Activated B cell treated with CpG ODN at 0.5 μM for 24 hours (primary cell): ENCODE measurements around the gene MYH7. TPM values are rescaled to one million over a fixed set of nuclear protein-coding genes. Genes with fewer than 3 reads are reported as not detected.
"Not testable (repeated sequence)": the region's sequence is repeated elsewhere in the genome, so short reads cannot be mapped to it uniquely, and the experiment has no call there.

Experiments
- ATAC-seq: fragments of 200-7000 bp; cut with Tn5 transposase; one replicate; pipeline ENCODE4 v1.10.0; 2021; ENCODE audit warnings: low read depth, mild to moderate bottlenecking, moderate library complexity
- CTCF ChIA-PET: fragments of 350-600 bp; sonication (Branson Sonifier 250); formaldehyde crosslinking; loops from one replicate; lab custom pipeline; 2021; ENCODE audit warnings: antibody characterized with exemption; lab: Charles Lee
- POLR2A ChIA-PET: fragments of 350-600 bp; sonication (Branson Sonifier 250); formaldehyde crosslinking; loops from one replicate; lab custom pipeline; 2021; ENCODE audit warnings: antibody characterized with exemption; lab: Charles Lee
- DNase-seq: peaks from one replicate; pipeline ENCODE4 v3.0.0; 2022
- H3K27ac Mint-ChIP-seq: one replicate; pipeline ENCODE4 v1.8.0; 2020; ENCODE audit warnings: mixed read lengths
- H3K27me3 Mint-ChIP-seq: one replicate; pipeline ENCODE4 v1.8.0; 2021; ENCODE audit warnings: mixed read lengths
- H3K36me3 Mint-ChIP-seq: one replicate; pipeline ENCODE4 v1.8.0; 2021; ENCODE audit warnings: low read depth, mixed read lengths
- H3K4me1 Mint-ChIP-seq: one replicate; pipeline ENCODE4 v1.8.0; 2021; ENCODE audit warnings: mixed read lengths
- H3K4me3 Mint-ChIP-seq: one replicate; pipeline ENCODE4 v1.8.0; 2020; ENCODE audit warnings: mild to moderate bottlenecking, mixed read lengths
- H3K9me3 Mint-ChIP-seq: one replicate; pipeline ENCODE4 v1.8.0; 2020; ENCODE audit warnings: mixed read lengths
- intact Hi-C: fragments of 100-400 bp; cut with micrococcal nuclease; formaldehyde crosslinking; loops from one replicate; pipeline ENCODE4 v1.15.1; 2024
- total RNA-seq: library from RNA; stranded (reverse); gene quantifications from 2 replicates; pipeline ENCODE4 v1.2.3, GENCODE V29; 2022
- TF ChIP-seq, protein P1 (sequence below): fragments of 200-600 bp; IDR thresholded peaks from one replicate; pipeline ENCODE4 v1.8.0; 2022; ENCODE audit warnings: antibody characterized with exemption, mild to moderate bottlenecking

Gene MYH7
- total RNA-seq, 1 donor from 2014 or later = not detected

GRCh38 chr14:23457587-23458445 is 22.4 kb upstream of the MYH7 start:
- Mint-ChIP-seq H3K27ac (no peak overlapping the region), H3K4me1 (no peaks in the 10 kb centered on the region), H3K36me3 (no peaks in the 10 kb centered on the region), H3K4me3 (no peak overlapping the region), H3K27me3 (peaks cover 41% of the 10 kb centered on the region), H3K9me3 (no peaks in the 10 kb centered on the region)
- ATAC-seq (no peak), DNase-seq (no peak)
- ChIA-PET POLR2A (no interaction called here), CTCF (no interaction called here)
- intact Hi-C loops = no loop called here
- TF ChIP-seq, protein P1, sequence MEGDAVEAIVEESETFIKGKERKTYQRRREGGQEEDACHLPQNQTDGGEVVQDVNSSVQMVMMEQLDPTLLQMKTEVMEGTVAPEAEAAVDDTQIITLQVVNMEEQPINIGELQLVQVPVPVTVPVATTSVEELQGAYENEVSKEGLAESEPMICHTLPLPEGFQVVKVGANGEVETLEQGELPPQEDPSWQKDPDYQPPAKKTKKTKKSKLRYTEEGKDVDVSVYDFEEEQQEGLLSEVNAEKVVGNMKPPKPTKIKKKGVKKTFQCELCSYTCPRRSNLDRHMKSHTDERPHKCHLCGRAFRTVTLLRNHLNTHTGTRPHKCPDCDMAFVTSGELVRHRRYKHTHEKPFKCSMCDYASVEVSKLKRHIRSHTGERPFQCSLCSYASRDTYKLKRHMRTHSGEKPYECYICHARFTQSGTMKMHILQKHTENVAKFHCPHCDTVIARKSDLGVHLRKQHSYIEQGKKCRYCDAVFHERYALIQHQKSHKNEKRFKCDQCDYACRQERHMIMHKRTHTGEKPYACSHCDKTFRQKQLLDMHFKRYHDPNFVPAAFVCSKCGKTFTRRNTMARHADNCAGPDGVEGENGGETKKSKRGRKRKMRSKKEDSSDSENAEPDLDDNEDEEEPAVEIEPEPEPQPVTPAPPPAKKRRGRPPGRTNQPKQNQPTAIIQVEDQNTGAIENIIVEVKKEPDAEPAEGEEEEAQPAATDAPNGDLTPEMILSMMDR = no peak

DNA sequence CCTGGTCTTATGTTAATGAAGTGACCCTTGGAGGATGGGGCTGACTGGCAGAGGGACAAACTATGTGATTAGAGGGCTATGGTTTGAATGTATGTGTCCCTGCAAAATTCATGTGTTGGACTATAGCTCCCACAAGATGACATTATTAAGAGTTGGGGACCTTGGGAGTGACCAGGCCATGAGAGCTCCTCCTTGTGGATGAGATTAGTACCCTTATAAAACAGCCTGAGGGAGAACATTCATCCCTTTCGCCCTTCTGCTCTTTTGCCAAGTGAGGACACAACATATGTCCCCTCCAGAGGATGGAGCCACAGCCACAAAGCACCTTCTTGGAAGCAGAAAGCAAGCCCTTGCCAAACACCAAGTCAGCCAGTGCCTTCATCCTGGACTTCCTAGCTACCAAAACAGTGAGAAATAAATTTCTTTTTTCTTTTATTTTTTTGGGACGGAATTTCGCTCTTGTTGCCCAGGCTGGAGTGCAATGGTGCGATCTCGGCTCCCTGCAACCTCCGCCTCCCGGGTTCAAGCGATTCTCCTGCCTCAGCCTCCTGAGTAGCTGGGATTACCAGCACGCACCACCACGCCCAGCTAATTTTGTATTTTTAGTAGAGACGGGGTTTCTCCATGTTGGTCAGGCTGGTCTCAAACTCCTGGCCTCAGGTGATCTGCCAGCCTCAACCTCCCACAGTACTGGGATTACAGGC is 21.6 kb upstream of the MYH7 start:
- H3K9me3 Mint-ChIP-seq, H3K27ac Mint-ChIP-seq, H3K4me1 Mint-ChIP-seq, H3K36me3 Mint-ChIP-seq, H3K4me3 Mint-ChIP-seq, DNase-seq, intact Hi-C loops, POLR2A ChIA-PET, CTCF ChIA-PET, ATAC-seq: not testable (repeated sequence)
- H3K27me3 Mint-ChIP-seq = peaks cover 41% of the 10 kb centered on the region

DNA sequence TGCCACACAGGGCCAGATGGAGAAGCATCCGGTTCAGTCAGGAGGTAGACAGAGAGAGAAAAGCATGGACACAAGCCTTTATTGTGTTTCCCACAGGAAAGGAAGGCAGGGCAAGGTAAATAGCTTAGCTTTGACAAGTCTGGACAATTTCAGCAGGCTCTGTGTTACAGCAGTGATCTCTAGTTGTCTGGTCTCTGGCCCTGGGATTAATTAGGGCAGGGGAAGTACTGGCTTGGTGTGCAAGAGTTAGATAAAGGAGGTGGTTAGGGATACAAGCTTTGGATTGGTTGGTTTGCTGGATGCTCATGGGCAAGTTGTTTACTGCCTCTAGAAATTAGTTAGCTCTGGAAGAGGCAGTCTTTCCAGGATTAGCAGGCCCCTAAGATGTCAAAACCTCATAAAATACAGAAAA is 19.0 kb upstream of the MYH7 start:
- Mint-ChIP-seq H3K9me3 (no peaks in the 10 kb centered on the region), H3K36me3 (no peaks in the 10 kb centered on the region), H3K27me3 (peaks cover 43% of the 10 kb centered on the region), H3K4me1 (no peaks in the 10 kb centered on the region), H3K4me3 (no peak overlapping the region), H3K27ac (no peak overlapping the region)
- intact Hi-C loops = no loop called here
- CTCF ChIA-PET = no interaction called here
- DNase-seq = no peak
- POLR2A ChIA-PET = no interaction called here
- TF ChIP-seq, protein P1 = no peak
- ATAC-seq = no peak

DNA sequence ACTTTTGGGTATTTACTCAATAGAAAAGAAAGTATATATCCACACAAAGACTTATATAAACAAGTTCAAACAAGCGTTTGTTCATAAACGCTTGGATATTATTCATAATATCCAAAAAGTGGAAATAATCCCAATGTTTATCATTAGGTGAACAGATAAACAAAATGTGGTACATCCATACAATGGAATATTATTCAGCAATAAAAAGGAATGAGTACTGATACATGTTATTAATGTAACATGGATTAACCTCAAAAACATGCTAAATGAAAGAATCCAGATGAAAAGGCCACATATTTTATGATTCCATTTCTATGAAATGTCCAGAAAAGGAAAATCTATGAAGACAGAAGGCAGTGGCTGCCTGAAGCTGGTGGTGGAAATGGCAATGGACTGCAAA is 16.8 kb upstream of the MYH7 start:
- Mint-ChIP-seq H3K4me3 (no peak overlapping the region), H3K36me3 (no peaks in the 10 kb centered on the region)
- no peak for DNase-seq

DNA sequence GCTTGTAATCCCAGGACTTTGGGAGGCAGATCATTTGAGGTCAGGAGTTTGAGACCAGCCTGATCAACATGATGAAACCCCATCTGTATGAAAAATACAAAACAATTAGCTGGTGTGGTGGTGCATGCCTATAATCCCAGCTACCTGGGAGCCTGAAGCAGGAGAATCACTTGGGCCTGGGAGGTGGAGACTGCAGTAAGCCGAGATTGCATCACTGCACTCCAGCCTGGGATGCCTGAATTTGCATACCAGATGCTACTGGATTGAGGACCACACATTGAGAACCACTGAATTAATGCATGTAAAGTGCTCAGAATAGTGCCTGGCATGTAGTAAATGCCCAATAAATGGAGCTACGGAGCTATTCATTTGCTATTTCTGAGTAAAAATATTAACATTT is 14.9 kb upstream of the MYH7 start:
- TF ChIP-seq, protein P1 = no peak
- POLR2A ChIA-PET = no interaction called here

More for the DNA sequence above, 16.8 kb upstream of the MYH7 start:
- no peaks in the 10 kb centered on the region for H3K4me1 Mint-ChIP-seq
- ChIA-PET CTCF (no interaction called here), POLR2A (no interaction called here)
- intact Hi-C loops = no loop called here
- peaks cover 37% of the 10 kb centered on the region for H3K27me3 Mint-ChIP-seq
- H3K27ac Mint-ChIP-seq = no peak overlapping the region
- no peak for ATAC-seq
- no peaks in the 10 kb centered on the region for H3K9me3 Mint-ChIP-seq
- TF ChIP-seq, protein P1 = no peak

More for the DNA sequence above, 14.9 kb upstream of the MYH7 start:
- intact Hi-C loops = no loop called here
- ATAC-seq (no peak), DNase-seq (no peak)
- Mint-ChIP-seq H3K27me3 (peaks cover 30% of the 10 kb centered on the region), H3K4me1 (no peaks in the 10 kb centered on the region), H3K27ac (no peak overlapping the region), H3K36me3 (no peaks in the 10 kb centered on the region), H3K4me3 (no peak overlapping the region), H3K9me3 (no peaks in the 10 kb centered on the region)
- CTCF ChIA-PET = no interaction called here
